ENCODE measurements around the gene PFKFB1. TPM values are rescaled to one million over a fixed set of nuclear protein-coding genes. Genes with fewer than 3 reads are reported as not detected.

Gene PFKFB1
- total RNA-seq, 1 donor from 2014 or later: 0.83 TPM

DNA sequence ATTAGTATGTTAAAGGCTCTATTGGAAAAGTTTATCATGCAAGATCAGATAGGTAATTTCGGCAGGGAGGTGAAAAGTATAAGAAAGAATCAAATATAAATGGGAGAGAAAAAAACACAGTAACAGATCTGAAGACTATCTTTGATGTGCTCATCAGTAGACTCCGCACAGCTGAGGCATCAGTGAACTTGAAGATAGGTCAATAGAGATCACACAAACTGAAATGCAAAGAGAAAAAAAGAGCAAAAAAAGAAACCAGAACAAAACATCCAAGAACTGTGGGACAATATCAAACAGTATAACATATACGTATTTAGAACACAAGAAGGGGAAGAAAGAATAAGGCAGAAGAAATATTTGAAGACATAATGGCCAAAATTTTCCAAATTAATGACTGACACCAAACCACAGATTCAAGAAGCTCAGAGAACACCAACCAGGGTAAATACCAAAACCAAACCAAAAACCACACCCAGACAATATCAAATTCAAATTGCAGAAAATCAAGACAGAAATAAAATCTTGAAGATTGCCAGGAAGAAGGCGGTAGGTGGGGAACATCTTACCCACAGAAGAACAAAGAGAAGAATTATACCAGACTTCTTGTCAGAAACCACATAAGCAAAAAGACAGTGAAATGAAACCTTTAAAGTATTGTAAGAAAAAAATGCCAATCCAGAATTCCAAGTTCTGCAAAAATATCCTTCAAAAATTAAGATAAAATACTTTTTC lies 29.1 kb downstream of the PFKFB1 start:
- TF ChIP-seq, protein P1, sequence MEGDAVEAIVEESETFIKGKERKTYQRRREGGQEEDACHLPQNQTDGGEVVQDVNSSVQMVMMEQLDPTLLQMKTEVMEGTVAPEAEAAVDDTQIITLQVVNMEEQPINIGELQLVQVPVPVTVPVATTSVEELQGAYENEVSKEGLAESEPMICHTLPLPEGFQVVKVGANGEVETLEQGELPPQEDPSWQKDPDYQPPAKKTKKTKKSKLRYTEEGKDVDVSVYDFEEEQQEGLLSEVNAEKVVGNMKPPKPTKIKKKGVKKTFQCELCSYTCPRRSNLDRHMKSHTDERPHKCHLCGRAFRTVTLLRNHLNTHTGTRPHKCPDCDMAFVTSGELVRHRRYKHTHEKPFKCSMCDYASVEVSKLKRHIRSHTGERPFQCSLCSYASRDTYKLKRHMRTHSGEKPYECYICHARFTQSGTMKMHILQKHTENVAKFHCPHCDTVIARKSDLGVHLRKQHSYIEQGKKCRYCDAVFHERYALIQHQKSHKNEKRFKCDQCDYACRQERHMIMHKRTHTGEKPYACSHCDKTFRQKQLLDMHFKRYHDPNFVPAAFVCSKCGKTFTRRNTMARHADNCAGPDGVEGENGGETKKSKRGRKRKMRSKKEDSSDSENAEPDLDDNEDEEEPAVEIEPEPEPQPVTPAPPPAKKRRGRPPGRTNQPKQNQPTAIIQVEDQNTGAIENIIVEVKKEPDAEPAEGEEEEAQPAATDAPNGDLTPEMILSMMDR (IDR thresholded peaks at IDR 0.05; ENCODE audit: unreplicated experiment): no peak
- H3K27me3 Mint-ChIP-seq (ENCODE audit: low read depth): peaks cover 4% of the 10 kb centered on the region
- H3K4me3 Mint-ChIP-seq: no peak overlapping the region
- H3K4me1 Mint-ChIP-seq: no peaks in the 10 kb centered on the region
- no peaks in the 10 kb centered on the region for H3K36me3 Mint-ChIP-seq
- DNase-seq (ENCODE audit: low spot score in 2 of 2, unreplicated experiment in 2 of 2): no peak
- H3K27ac Mint-ChIP-seq: no peak overlapping the region
- peaks cover 51% of the 10 kb centered on the region for H3K9me3 Mint-ChIP-seq

DNA sequence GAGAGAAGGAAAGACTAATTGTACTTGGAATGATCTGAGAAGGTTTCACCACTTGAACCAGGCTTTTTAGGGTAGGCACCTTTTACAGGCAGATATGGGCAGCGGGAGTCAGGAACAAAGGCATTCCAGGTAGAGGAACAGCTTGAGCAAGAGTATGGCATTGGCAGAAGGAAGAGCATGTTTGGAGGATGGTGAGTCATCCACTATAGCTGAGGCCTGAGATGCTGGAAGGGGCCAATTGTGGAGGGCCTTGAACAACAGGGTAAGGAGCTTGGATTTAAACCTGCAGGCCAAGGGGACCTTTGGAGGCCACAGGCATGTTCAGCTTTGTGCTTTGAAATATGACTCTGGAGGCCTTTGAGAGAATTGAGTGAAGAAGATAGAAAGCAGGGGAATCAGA lies 32.2 kb downstream of the PFKFB1 start:
- Mint-ChIP-seq H3K27me3 (ENCODE audit: low read depth) (peaks cover 4% of the 10 kb centered on the region), H3K36me3 (no peaks in the 10 kb centered on the region), H3K27ac (no peak overlapping the region), H3K4me3 (no peak overlapping the region), H3K4me1 (no peaks in the 10 kb centered on the region), H3K9me3 (peaks cover 58% of the 10 kb centered on the region)
- TF ChIP-seq, protein P1 (IDR thresholded peaks at IDR 0.05; ENCODE audit: unreplicated experiment): no peak
- no peak for DNase-seq (ENCODE audit: low spot score in 2 of 2, unreplicated experiment in 2 of 2)

DNA sequence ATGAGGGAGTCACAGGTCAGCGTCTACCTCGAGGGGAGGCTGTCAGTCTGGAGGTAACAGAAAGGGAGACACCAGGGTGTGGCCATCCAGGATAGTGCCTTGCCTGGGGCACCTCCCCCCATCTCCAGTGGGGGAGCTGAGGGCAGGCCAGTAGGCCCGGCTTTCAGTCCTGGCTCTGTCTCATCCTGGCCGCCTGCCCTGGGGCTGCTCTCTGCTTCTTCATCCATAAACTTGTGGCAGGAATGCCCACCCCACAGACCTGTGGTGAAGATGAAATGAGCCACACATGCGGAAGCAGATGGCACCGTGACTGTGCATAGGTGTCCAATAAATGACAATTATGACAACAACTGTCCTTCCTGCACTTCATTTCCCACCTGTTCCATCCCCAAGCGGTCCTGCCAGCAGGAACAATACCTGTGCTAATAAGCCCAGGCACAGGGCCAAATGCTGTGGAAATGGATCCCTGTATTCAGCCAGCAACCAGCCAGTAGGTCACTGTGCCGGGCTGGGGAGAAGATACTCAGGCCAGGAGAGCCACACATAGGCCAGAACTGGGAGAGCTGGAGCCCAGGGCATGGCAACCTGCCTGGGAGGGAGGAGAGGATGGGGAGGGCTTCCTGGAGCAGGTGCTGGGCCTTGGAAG lies 43.1 kb downstream of the PFKFB1 start:
- no peak for DNase-seq (ENCODE audit: low spot score in 2 of 2, unreplicated experiment in 2 of 2)
- H3K4me1 Mint-ChIP-seq: no peaks in the 10 kb centered on the region
- H3K27ac Mint-ChIP-seq: no peak overlapping the region
- H3K27me3 Mint-ChIP-seq (ENCODE audit: low read depth): no peaks in the 10 kb centered on the region
- TF ChIP-seq, protein P1 (IDR thresholded peaks at IDR 0.05; ENCODE audit: unreplicated experiment): no peak
- H3K4me3 Mint-ChIP-seq: no peak overlapping the region
- H3K9me3 Mint-ChIP-seq: peaks cover 31% of the 10 kb centered on the region
- H3K36me3 Mint-ChIP-seq: no peaks in the 10 kb centered on the region

DNA sequence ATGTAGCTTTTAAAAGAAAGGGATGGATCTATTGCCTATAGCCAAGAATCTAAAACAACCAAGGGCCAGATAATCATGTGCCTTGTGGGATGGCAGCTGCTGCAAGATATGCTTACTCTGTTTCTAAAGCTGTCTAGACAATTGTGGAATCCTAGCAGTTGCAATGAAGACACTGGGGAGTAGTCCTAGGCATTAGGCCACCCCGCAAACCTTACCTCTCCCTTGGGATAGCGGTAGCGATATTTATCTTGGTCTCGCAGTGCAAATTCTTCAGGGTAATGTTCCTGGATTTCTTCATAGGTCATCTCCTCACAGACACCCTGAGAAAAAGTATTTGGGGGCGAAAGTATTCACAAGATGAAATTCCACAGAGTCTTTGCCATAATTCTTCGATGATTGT lies 48.8 kb downstream of the PFKFB1 start:
- Mint-ChIP-seq H3K9me3 (peaks cover 18% of the 10 kb centered on the region), H3K4me3 (no peak overlapping the region), H3K27me3 (ENCODE audit: low read depth) (no peaks in the 10 kb centered on the region), H3K27ac (no peak overlapping the region), H3K36me3 (no peaks in the 10 kb centered on the region), H3K4me1 (no peaks in the 10 kb centered on the region)
- DNase-seq (ENCODE audit: low spot score in 2 of 2, unreplicated experiment in 2 of 2): no peak
- TF ChIP-seq, protein P1 (IDR thresholded peaks at IDR 0.05; ENCODE audit: unreplicated experiment): no peak

DNA sequence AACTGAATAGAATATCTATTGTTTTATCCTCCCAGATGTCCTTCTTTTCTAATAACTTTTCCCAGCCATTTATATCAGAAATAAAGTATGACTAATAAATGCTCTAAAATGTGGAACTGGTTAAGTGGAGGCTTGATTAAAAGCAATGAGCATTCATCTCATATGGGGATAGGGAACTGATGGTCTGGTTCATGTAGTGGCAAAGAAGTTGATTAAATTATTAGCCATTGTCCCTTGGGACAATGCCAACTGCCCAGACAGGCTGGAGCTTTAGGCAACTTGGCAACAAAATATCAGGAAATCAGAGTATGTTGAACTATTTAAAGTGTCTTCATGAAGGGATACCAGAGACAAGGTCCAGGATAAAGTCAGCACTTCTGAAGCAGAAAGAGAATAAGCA lies 49.2 kb downstream of the PFKFB1 start:
- no peak overlapping the region for H3K4me3 Mint-ChIP-seq
- H3K9me3 Mint-ChIP-seq: peaks cover 18% of the 10 kb centered on the region
- H3K4me1 Mint-ChIP-seq: no peaks in the 10 kb centered on the region
- H3K27ac Mint-ChIP-seq: no peak overlapping the region
- TF ChIP-seq, protein P1 (IDR thresholded peaks at IDR 0.05; ENCODE audit: unreplicated experiment): no peak
- no peaks in the 10 kb centered on the region for H3K27me3 Mint-ChIP-seq (ENCODE audit: low read depth)
- no peak for DNase-seq (ENCODE audit: low spot score in 2 of 2, unreplicated experiment in 2 of 2)
- H3K36me3 Mint-ChIP-seq: no peaks in the 10 kb centered on the region

Data from mesothelial cell of epicardium (in vitro differentiated cells).